NCI-H2081 (cell line): Measurements from ENCODE around the gene GPS1.

Source experiments
- DNase-seq, 2 experiments: peaks; one replicate each; lab custom pipeline; 2025; lab: John Stamatoyannopoulos, UW

The GPS1 gene

DNA sequence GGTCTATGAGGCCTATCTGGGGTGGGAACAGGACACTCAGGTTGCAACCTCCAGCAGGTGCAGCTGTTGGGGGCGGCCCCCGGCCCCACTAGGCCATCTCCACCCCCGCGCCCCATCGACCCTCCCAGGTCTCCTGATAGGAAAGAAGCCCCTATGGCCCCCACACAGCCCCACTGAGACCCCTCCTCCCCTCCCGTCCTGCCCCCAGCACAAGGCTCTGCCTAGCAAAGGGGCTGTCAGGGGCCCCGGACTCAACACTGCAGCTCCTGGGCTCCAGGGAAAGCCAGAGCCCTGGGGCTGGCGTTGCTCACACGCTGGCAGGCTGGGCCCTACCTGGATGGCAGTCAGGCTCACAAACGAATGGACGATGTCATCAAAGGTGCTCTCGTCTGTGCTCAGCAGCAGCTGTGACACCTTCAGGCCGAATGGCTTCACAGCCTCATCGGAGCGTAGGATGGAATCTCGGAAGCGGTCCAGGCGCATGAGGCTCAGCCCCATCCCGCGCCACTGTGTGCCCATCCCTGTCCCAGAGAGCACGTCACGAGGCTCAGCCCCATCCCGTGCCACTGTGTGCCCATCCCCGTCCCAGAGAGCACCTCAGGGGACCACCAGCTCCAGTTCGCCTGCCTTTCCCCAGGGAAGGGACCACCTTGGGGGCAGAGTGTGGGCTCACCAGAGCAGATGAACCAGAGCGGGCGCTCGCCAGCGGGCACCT is 39.0 kb downstream of the GPS1 start:
- no peak for DNase-seq

DNA sequence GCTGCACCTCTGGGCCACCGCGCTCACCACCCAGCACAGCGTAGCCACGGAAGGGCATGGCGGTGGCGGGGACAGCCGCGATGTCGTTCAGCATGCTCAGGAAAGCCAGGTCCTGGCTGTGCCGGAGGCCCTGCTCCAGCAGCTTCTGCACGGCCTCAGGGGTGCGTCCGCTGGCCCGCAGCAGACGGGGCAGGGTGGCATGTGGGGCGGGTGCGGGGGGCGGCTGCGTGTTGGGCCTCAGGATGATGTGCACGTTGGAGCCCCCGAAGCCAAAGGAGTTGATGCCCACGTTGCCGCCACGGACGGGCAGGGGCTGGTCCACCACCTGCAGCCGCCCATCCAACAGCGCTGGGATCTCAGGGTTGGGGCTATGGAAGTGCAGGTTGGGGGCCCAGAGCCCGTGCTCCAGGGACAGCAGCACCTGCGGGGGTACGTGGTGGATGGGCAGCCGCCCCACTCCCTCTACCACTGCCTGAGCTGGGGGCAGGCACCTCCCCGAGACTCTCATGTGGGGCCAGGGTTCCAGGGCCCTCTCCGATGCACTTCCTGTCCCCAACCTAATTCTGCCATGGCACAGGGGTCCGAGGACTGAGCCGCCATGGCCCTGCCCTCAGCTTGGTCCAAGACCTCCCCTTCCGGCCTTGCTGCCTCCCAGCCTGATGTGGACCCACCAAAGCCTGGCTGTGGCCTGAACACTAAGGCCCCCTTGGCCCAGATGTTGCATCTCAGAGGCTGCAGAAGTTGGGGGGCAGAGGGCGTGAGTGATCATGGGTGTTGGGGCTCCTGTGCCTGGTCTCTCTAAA is 39.8 kb downstream of the GPS1 start:
- no peak for DNase-seq

DNA sequence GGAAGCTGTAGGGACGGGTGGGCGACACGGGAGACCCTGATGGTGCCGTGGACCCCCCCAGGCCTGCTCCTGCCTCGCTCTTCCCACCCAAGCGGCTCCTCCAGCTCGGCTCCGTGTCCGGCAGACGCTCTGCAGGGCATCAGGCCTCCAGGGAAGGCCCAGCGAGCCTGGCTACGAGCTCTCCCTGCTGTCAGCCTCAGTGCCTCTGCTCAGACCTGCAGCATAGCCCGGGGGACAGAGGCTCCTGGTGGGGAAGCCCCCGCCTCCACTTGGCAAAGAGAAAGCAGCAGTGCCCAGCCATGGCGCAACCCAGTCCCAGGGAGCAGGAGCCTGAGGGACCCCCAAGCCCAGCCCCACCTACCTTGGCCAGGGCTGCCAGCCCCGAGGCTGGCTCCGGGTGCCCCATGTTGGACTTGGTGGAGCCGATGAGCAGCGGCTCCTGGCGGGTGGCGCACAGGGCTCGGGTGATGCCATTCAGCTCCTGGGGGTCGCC is 40.4 kb downstream of the GPS1 start:
- no peak for DNase-seq

DNA sequence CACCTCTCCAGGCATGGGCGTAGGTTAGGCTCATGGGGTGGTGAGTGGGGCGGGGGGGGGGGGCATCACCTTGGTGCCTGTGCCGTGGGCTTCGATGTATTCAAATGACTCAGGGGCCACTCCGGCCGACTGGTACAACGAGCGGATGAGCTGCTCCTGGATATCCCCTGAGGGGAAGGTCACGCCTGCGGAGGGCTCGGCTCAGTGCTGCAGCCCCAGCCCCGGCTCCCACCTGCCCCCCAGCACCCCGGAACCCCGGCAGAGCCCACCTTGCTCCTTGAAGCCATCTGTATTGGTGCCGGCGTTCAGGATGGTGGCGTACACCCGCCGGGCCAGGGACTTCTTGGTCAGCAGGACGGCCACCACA is 40.9 kb downstream of the GPS1 start:
- DNase-seq, result no peak

DNA sequence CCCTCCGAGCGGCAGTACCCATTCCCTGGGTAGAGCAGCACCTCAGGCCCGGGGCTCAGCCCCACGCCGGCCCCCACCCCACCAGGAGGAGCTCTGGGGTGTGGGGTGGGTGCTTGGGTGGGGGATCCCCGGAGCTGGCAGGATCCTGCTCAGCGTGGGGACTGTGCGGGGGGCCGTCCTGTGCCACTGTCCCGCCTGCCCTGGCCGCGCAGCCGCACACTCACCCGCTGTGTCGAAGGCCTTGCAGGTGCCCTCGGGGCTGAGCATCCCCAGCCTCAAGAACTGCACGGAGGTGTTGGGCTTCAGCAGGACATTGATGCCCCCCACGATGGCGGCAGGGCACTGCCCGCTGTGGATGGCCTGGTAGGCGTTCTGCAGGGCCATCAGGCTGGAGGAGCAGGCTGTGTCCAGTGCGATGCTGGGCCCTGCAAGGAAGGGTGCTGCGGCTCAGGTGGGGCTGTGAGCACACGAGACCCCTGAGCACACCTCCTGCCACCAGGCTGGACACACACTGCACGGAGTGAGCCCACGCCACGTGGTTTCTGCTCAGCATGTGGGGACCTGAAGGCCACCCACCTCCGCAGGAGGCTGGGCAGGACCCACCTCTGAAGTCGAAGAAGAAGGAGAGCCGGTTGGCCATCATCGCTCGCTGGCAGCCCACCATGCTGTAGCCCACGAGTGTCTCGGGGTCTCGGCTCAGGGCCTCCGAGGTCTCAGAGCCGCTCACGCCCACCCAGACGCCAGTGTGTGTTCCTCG is 41.5 kb downstream of the GPS1 start:
- no peak for DNase-seq

DNA sequence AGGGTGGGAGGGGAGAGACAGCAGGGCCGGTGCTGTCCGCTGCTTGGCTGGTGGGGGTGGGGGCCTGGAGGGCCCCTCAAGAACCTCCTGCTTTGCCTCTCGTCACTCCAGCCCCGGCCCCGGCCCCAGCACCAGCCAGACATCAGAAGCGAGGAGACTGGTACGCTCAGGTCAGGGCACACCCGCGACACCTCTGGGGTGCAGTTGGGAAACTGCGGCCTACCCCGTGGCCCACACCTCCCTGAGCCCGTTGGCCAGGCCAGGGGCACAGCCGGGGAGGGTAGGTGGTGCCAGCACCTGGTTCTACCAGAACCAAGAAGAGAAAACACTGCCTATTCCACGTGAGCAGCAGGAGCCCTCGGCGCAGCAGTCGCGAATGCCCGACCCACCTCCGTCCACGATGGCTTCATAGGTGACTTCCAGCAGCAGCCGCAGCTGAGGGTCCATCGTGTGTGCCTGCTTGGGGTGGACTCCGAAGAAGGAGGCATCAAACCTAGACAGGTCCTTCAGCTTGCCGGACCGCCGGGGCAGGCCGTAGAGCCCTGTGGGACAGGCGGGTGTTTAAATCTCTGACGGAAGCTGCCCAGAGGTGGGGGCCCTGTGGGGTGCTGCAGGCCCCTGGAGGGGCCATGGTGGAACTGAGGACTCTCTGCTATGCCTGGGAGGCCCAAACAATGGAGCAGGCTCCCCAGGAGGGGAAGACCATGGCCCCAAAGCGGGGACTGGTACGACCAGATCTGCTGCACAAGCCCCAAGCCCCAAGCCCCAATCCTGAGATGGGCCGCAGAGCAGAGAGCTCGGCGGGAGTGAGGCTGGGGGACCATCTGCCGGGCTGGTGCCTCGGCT is 43.5 kb downstream of the GPS1 start:
- no peak for DNase-seq

DNA sequence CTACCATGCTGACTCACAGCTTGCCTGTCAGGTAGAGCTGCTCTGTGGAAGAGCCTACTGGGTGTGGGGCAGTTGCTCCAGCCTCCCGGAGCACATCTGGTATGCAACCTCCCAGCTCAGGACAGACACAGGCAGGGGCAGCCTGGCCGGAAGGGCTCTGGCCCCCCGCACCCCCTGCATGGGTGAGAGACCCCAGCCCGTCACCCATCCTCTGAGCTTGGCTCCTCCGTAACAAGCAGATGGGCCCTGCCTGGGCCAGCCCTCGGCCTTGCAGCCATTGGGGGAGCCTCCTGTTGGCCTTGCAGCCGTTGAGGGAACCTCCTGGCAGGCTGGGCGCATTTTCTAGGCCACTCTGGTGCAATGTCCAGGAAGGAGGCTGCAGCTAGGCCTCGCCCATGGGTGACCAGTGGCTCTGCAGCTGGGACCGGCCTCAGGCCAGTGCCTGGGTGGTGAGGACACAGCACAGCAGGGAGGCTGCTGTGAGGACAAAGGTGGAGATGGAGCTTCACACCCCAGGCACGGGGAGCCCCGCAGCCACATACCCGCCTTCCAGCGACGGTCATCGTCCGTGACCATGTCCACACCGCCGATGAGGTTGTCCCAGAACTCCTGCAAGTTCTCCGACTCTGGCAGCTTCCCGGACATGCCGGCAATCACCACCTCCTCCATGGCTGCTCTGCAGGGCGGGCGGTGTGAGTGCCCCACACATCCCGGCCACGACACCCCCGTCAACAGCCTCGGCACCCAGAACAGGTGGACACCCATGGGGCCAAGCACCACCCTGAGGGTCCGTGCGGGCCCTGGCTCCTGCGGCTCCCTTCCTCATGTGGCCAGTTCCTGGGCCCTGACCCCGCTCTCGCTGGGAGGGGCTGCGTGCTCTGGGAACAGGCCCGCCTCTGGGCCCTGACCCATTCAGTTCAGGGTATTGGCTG is 44.3 kb downstream of the GPS1 start:
- no peak for DNase-seq

DNA sequence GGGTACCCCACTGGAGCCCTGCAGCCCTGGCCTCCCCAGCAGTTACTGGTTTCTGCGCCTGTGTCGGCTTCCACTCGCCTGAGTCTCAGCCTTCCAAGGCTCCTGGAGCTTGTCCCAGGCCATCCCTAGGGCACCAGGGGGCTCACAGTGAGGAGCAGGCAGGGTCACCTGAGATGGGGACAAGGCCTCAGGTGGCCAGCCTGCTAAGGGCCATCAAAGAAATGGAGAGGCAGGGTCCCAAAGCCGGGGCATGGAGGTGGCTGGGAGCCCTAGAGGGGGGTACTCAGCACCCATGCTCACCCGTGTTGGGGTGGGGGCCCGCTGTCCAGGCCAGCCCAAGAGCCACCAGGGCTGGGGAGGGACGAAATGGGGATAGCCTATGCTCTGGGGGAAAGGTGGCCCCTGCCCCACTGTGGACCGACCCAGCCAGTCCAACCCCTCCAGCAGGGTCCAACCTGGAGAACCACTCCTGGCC is 45.0 kb downstream of the GPS1 start:
- no peak for DNase-seq

DNA sequence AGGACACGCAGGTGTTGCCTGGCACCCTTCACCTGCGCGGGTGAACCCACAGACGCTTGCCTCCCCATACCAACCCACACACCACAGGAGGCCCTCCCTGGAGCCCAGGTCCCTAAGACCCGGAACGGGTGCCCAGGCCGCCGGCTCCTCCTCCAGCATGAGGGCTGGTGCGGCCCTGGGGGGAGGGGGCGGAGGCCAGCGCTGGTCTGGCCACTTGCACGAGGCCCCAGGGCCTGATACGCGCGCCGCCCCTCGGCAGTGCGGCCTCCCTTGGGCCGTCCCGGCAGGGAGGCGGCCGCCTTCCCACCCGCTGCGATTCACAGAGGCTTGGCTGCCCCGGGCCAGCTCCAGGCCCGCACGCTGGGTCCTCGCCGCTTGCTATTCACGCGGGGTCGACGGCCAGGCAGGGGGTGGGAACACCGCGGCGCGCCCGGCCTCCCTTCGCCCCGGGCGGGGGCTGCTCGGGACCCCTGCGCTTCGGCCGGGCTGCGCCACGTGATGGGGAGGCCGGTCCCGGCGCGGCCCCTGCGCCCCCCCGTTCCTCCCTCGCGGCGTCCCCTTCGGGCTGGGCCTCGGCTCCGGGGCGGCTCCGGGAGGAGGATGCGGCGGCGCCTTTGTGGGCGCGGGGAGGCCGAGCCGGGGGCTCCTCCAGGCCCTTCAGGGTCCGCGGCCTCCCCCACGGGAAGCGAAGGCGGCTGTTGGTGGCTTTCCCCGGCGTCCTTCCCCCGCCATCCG is 45.7 kb downstream of the GPS1 start:
- DNase-seq, result peak; percentile 24 to 37

DNA sequence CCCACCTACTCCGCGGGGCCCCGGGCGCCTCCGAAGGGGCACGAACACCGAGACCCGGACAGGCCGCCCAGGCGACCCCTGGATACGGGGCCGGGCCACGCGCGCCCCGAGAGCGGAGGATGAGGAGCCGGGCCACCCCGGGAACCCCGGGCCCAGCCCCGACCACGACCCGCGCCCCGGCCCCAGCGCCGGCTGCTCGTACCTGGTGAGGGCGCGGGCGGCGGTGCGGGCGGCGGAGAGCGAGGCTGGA is 46.1 kb downstream of the GPS1 start:
- DNase-seq, result no peak

DNA sequence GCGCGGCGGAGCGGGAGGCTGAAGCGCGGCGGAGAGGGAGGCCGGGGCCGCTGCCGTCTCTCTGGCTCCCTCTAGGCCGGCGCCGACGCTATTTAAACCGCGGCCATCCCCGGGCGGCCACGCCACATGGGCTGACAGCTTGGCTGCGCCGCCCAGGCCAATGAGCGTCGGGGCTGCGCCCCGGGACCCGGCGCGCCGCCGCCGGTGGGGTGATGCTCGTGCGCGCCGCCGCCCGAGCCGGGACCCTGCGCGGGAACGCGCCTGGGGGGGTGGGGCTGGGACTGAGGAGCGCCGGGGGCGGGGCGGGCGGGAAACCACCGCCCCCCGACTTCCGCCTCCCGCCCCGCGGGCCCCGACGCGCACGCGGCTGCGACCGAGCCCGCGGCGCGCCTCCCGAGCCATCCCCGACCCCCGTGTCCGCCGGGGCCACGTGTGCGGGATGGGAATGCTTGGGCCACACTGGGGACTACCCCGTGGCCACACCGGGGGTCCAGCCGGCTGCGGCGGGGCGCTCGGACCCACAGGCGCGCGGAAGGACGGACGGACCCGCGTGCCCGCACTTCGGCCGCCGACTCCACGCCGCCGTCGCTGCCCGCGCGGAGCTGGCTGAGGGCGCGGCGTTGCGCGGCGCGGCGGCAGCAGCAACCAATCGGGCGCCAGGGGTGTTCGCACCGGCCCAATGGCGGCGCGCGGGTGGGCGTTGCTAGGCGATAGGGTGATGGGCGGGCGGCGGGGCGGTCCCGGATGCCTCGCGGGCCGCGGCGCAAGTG is 46.7 kb downstream of the GPS1 start, which contains the start of gene FASN:
TSS of gene FASN (minus strand) at position 68 of the 770 bp plus-strand sequence. CDS start 1,791 bp downstream, outside the sequence.
- peak; percentile 95 to 98 for DNase-seq

DNA sequence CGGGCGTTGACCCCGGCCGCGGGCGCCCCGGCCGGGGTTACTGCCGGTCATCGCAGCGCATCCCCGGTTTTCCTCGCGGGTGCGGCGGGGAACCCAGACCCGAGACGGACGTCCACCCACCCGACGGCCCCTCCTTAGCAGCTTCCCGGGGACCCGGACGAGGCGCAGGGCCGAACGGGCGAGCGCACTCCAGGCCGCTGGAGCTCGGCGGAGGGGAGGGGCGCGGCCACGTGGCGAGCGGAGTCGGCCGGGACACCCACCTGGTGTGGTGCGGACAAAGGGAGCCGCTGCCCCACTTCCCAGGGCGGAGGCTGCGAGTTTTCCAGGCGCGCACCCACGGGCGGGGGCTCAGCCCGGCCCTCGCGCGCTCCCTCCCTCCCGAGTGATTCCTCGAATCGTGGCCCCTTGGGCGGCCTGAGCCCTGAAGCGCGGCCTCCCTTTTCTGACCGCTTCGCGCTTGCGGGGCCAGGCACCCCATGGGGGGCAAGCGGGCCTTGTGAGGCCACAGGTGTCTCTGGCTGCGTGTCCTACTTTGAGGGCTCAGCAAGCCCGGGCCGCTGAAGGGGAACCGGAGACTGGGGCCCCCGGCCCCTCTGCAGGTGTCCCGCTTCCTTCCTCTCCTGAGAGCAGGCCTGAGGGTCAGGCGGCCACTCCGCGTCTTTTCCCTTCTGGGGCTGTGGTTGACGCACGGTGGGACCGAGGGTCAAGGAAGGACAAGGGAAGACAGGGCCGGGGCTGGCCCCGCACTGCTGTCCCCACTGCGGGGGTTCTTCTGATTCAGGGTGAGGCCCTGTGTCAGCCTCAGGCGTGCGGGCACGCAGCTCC is 47.5 kb downstream of the GPS1 start:
- peak; percentile 45 to 56 for DNase-seq

DNA sequence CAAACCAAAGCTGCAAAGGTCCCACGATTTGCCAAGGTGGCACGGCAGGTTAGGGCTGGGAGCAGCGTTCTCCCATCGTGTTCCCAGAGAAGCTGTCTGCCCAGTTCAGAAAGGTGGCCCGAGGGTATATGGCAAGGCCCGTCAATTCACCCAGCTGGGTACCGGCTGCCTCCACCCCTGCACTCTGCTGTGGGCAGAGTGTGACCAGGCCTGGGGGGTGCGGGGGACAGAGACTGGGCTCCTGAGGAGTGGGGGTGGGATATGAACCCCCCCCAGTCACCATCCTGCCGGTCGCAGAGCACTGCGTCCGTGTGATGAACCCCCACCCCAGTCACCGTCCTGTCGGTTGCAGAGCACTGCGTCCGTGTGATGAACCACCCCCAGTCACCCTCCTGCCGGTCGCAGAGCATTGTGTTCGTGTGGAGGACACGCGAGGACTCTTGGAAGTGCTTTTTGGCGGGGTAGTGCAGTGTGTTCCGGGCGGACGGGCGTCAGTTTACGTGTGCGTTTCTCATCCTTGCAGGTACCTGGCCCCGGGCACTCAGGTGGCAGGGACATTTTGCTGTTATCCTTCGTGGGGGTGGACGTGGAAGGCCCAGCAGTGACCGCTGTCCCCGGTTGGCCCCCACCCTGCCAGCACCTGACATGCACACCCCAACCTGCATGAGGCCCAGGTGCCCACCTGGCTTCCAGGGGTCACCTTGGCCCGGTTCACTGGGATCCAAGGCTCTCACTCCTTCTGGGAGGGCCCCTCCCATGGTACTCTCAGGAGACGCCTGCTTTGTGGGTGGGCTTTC is 49.0 kb downstream of the GPS1 start:
- no peak for DNase-seq

DNA sequence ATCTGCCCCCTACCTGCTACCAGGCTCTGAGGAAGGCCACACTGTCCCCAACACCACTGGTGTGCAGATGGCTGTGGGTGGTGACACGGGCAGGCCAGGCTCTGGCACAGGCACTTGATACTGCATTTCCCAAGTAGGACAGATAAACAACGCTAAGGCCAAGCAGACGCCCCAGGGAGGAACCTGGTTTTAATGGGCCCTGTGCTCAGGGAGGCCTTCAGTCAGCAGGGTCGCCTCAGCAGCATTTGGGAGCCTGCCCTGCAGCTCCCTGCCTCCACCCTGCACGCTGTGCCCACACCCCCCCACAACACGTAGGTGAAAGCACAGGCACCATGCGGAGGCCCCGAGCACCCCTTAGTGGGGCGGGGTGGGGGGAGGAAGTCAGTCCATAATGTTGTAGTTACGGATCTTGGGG is 49.6 kb downstream of the GPS1 start:
- no peak for DNase-seq

DNA sequence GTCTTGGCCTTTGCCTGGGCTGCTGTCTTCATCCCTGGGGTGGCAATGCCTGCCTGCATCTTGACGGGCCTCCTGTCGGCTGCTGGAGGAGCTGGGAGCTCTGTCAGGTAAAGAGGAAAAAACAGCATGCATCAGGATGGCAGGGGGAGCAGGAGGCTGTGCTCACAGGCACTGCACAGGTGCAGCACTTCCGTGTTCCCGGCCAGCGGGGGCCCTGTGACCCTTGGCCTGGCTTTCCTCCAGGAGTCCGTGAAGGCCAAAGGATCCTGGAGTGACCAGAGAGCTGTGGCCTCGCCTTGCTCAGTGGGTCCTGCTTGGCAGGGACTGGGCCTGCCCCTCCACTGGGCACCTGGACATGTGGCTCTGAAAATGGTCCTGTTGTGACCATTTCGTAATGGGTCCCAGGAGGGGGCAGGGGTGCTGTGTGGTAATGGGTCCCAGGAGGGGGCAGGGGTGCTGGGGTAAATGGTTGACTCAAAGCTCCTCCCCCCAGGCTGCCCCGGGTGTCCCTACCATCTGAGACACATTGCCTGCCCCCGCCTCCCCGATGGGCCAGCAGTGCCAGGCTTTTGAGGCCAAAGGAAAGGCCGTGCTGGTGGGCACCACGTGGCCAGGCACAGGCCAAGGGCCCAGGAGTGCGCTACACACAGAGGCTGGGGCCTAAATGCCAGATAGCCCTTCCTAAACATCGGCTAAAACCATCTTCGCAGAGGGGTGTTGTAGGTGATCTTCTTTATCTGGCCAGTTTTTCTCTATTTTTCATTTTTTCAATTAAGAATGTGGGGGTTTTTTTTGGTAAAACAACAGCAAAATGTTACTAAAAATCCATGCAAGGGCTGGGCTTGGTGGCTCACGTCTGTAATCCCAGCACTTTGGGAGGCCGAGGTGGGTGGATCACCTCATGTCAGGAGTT is 50.3 kb downstream of the GPS1 start:
- DNase-seq, result no peak
